Erythroblast (primary cell): Measurements from ENCODE around the gene POFUT2.

Experiments
- GATA1 ChIP-seq: IDR thresholded peaks from 2 replicates; pipeline ENCODE4 v1.6.1; 2011; ENCODE audit warnings: low read depth, mild to moderate bottlenecking, control low read depth, low read length, moderate library complexity
- POLR2A ChIP-seq: IDR thresholded peaks from 2 replicates; pipeline ENCODE4 v1.6.1; 2011; ENCODE audit warnings: mild to moderate bottlenecking, low read length

DNA sequence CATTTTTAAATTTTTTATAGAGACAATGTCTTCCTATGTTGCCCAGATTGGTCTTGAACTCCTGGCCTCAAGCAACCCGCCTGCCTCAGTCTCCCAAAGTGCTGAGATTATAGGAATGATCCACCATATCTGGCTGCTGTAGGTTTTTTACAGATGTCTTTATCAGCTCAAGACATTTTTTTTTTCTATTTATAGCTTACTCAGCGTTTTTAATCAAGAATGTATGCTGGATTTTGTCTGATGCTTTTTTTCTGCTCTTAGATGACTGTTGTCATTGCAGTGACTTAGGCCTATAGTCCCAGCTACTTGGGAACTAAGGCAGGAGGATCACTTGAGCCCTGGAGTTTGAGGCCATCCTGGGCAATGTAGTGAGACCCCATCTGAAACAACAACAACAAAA lies 72.5 kb downstream of the POFUT2 start:
- no peak for TF ChIP-seq POLR2A
- no peak for TF ChIP-seq GATA1
